BJ (cell line): ENCODE data around the gene SLC10A7. TPM values are rescaled to one million over a fixed set of nuclear protein-coding genes. Genes with fewer than 3 reads are reported as not detected.

Experiments used
- CTCF ChIA-PET: fragments of 350-600 bp; formaldehyde crosslinking; extraction: SDS; loops from one replicate; lab custom pipeline; 2021; ENCODE audit warnings: antibody characterized with exemption, inconsistent platforms; lab: Yijun Ruan, JAX
- POLR2A ChIA-PET: fragments of 300-600 bp; sonication (Branson Sonifier 250); formaldehyde crosslinking; extraction: SDS; loops from one replicate; lab custom pipeline; 2021; ENCODE audit warnings: antibody characterized with exemption; lab: Charles Lee
- DNase-seq: peaks from one replicate; pipeline ENCODE4 v3.0.0-alpha.2; 2011; ENCODE audit warnings: low read depth
- H3K27me3 ChIP-seq: 2 replicates; pipeline ENCODE4 v1.6.0; 2011; ENCODE audit warnings: low read length; ENCODE audit not compliant: control insufficient read depth, insufficient read depth
- H3K36me3 ChIP-seq: 2 replicates; pipeline ENCODE4 v1.5.1; 2011; ENCODE audit warnings: low read length; ENCODE audit not compliant: control insufficient read depth, insufficient read depth
- H3K4me3 ChIP-seq: 2 replicates; pipeline ENCODE4 v1.5.1; 2011; ENCODE audit warnings: low read depth, mild to moderate bottlenecking, control low read depth, low read length
- polyA plus RNA-seq: library from polyadenylated mRNA; depleted of rRNA; stranded (reverse); fragments of >200 nt; gene quantifications from 2 replicates; pipeline ENCODE4 v1.2.3, GENCODE V29; 2011
- TF ChIP-seq, protein P1 (sequence below): IDR thresholded peaks from 2 replicates; pipeline ENCODE4 v1.5.1; 2011; ENCODE audit warnings: low read depth, mild to moderate bottlenecking, control low read depth, inconsistent platforms, low read length, moderate library complexity; ENCODE audit not compliant: insufficient read depth

Gene SLC10A7
- polyA plus RNA-seq, 1 experiment: 3.9 TPM

GRCh38 chr4:146428298-146428697, 93.4 kb downstream of the SLC10A7 start:
- Histone ChIP-seq H3K4me3 (no peak overlapping the region), H3K36me3 (no peaks in the 10 kb centered on the region), H3K27me3 (no peaks in the 10 kb centered on the region)
- ChIA-PET CTCF (no interaction called here), POLR2A (no interaction called here)
- no peak for DNase-seq
- TF ChIP-seq, protein P1, sequence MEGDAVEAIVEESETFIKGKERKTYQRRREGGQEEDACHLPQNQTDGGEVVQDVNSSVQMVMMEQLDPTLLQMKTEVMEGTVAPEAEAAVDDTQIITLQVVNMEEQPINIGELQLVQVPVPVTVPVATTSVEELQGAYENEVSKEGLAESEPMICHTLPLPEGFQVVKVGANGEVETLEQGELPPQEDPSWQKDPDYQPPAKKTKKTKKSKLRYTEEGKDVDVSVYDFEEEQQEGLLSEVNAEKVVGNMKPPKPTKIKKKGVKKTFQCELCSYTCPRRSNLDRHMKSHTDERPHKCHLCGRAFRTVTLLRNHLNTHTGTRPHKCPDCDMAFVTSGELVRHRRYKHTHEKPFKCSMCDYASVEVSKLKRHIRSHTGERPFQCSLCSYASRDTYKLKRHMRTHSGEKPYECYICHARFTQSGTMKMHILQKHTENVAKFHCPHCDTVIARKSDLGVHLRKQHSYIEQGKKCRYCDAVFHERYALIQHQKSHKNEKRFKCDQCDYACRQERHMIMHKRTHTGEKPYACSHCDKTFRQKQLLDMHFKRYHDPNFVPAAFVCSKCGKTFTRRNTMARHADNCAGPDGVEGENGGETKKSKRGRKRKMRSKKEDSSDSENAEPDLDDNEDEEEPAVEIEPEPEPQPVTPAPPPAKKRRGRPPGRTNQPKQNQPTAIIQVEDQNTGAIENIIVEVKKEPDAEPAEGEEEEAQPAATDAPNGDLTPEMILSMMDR: no peak

GRCh38 chr4:146417822-146418221, 103.9 kb downstream of the SLC10A7 start:
- H3K36me3 ChIP-seq: no peaks in the 10 kb centered on the region
- POLR2A ChIA-PET: no interaction called here
- no peak for DNase-seq
- no peaks in the 10 kb centered on the region for H3K27me3 ChIP-seq
- no peak overlapping the region for H3K4me3 ChIP-seq
- CTCF ChIA-PET: interaction anchor here (1.2 kb wide), 1 partner anchor 10 kb away, joined by 3 read pairs; no protein-coding TSS in a partner anchor
- TF ChIP-seq, protein P1: no peak

- DNase-seq: no peak
- Histone ChIP-seq H3K36me3 (no peaks in the 10 kb centered on the region), H3K4me3 (no peak overlapping the region), H3K27me3 (no peaks in the 10 kb centered on the region)
- ChIA-PET CTCF (interaction anchor here (1.0 kb wide), 1 partner anchor 18 kb away, joined by 3 read pairs; no protein-coding TSS in a partner anchor), POLR2A (no interaction called here)
- TF ChIP-seq, protein P1: no peak
Observed at GRCh38 chr4:146415829-146416228, 105.9 kb downstream of the SLC10A7 start.

GRCh38 chr4:146407669-146408084, 114.1 kb downstream of the SLC10A7 start:
- Histone ChIP-seq H3K36me3 (no peaks in the 10 kb centered on the region), H3K27me3 (no peaks in the 10 kb centered on the region), H3K4me3 (no peak overlapping the region)
- ChIA-PET POLR2A (no interaction called here), CTCF (interaction anchor here (1.7 kb wide), 1 partner anchor 10 kb away, joined by 3 read pairs; no protein-coding TSS in a partner anchor)
- TF ChIP-seq, protein P1: no peak
- no peak for DNase-seq

- Histone ChIP-seq H3K27me3 (no peaks in the 10 kb centered on the region), H3K4me3 (no peak overlapping the region), H3K36me3 (no peaks in the 10 kb centered on the region)
- no peak for DNase-seq
- TF ChIP-seq, protein P1: no peak
- CTCF ChIA-PET: interaction anchor here (1.7 kb wide), 1 partner anchor 10 kb away, joined by 3 read pairs; no protein-coding TSS in a partner anchor
- POLR2A ChIA-PET: no interaction called here
Observed at GRCh38 chr4:146407257-146407656, 114.5 kb downstream of the SLC10A7 start.
